WTC11 (cell line): ENCODE results near the gene SBF2.

ENCODE experiments used
- CTCF ChIP-seq: fragments of 200-600 bp; IDR thresholded peaks from 2 replicates; pipeline ENCODE4 v1.8.0; 2022; ENCODE audit warnings: antibody characterized with exemption
- ZNF121 ChIP-seq: sonication (generic); formaldehyde crosslinking; IDR thresholded peaks from 2 replicates; pipeline ENCODE4 v1.8.0; 2023; ENCODE audit warnings: missing genetic modification reagents

GRCh38 chr11:10333490-10333889 is 39.5 kb upstream of the SBF2 start:
- TF ChIP-seq CTCF = no peak
- TF ChIP-seq ZNF121 (CRISPR knock-in tag) = no peak
